Activated CD8-positive, alpha-beta memory T cell treated with anti-CD3 and anti-CD28 coated beads, Interleukin-2, amount 50 U/mL, for 24 hours (primary cell): ENCODE measurements around the gene POLD3.
"Not testable (repeated sequence)": the region's sequence is repeated elsewhere in the genome, so short reads cannot be mapped to it uniquely, and the experiment has no call there.

Source experiments
- DNase-seq: peaks from one replicate; pipeline ENCODE4 v3.0.0-alpha.2; 2020; ENCODE audit errors: extremely low read depth

Gene POLD3

GRCh38 chr11:74637700-74638099, 45.3 kb downstream of the POLD3 start:
- no peak for DNase-seq

- DNase-seq = no peak
Observed at GRCh38 chr11:74638869-74639268, 46.5 kb downstream of the POLD3 start.

- no peak for DNase-seq
Observed at GRCh38 chr11:74639533-74639932, 47.2 kb downstream of the POLD3 start.

GRCh38 chr11:74641289-74641688, 48.9 kb downstream of the POLD3 start:
- DNase-seq = no peak

- DNase-seq = no peak
Observed at GRCh38 chr11:74641905-74642304, 49.5 kb downstream of the POLD3 start.

- no peak for DNase-seq
Observed at GRCh38 chr11:74642912-74643311, 50.5 kb downstream of the POLD3 start.

GRCh38 chr11:74644081-74644480, 51.7 kb downstream of the POLD3 start:
- DNase-seq = no peak

- DNase-seq = no peak
Observed at GRCh38 chr11:74646215-74646614, 53.8 kb downstream of the POLD3 start.

GRCh38 chr11:74646954-74647353, 54.6 kb downstream of the POLD3 start:
- no peak for DNase-seq

GRCh38 chr11:74647404-74647803, 55.0 kb downstream of the POLD3 start:
- DNase-seq = no peak

- no peak for DNase-seq
Observed at GRCh38 chr11:74647831-74648230, 55.4 kb downstream of the POLD3 start.

GRCh38 chr11:74648894-74649293, 56.5 kb downstream of the POLD3 start:
- no peak for DNase-seq

GRCh38 chr11:74650498-74650897, 58.1 kb downstream of the POLD3 start:
- DNase-seq = no peak

- DNase-seq = no peak
Observed at GRCh38 chr11:74654976-74655375, 62.6 kb downstream of the POLD3 start.

GRCh38 chr11:74659124-74659523, 66.7 kb downstream of the POLD3 start:
- DNase-seq = not testable (repeated sequence)

GRCh38 chr11:74662487-74663103, 70.2 kb downstream of the POLD3 start:
- DNase-seq = no peak

GRCh38 chr11:74663315-74663714, 70.9 kb downstream of the POLD3 start:
- DNase-seq = no peak

- DNase-seq = no peak
Observed at GRCh38 chr11:74669211-74670160, 77.1 kb downstream of the POLD3 start.

- no peak for DNase-seq
Observed at GRCh38 chr11:74670171-74670570, 77.8 kb downstream of the POLD3 start.

- no peak for DNase-seq
Observed at GRCh38 chr11:74671520-74672196, 79.3 kb downstream of the POLD3 start.

GRCh38 chr11:74672332-74672955, 80.1 kb downstream of the POLD3 start:
- DNase-seq = no peak
